ENCODE measurements around the gene NFIA. TPM values are rescaled to one million over a fixed set of nuclear protein-coding genes. Genes with fewer than 3 reads are reported as not detected.

NFIA gene
- total and polyA plus RNA-seq, 10 of the 15 experiments (the other 5 are each of a cell fraction or from before 2014, with no cell fraction given): 0.10 to 0.16 TPM; not detected in 8

GRCh38 chr1:61441723-61442262 is 359.4 kb downstream of the NFIA start (continued):
- TF ChIP-seq SUPT20H (IDR thresholded peaks at IDR 0.05; ENCODE audit: borderline replicate concordance, control insufficient read depth, low read depth, low read length): no peak
- no peak for TF ChIP-seq CBX5 (IDR thresholded peaks at IDR 0.05; ENCODE audit: low read depth)
- no peak for TF ChIP-seq ZNF384 (IDR thresholded peaks at IDR 0.05; ENCODE audit: borderline replicate concordance, low read depth, low read length)
- no peak for TF ChIP-seq MYB (IDR thresholded peaks at IDR 0.05; ENCODE audit: borderline replicate concordance, low read depth, low read length)
- TF ChIP-seq E2F4 (IDR thresholded peaks at IDR 0.05; ENCODE audit: low read depth, low read length): no peak
- TF ChIP-seq PBX3 (IDR thresholded peaks at IDR 0.05; ENCODE audit: insufficient replicate concordance, low read depth, low read length): no peak
- TF ChIP-seq, protein P1, sequence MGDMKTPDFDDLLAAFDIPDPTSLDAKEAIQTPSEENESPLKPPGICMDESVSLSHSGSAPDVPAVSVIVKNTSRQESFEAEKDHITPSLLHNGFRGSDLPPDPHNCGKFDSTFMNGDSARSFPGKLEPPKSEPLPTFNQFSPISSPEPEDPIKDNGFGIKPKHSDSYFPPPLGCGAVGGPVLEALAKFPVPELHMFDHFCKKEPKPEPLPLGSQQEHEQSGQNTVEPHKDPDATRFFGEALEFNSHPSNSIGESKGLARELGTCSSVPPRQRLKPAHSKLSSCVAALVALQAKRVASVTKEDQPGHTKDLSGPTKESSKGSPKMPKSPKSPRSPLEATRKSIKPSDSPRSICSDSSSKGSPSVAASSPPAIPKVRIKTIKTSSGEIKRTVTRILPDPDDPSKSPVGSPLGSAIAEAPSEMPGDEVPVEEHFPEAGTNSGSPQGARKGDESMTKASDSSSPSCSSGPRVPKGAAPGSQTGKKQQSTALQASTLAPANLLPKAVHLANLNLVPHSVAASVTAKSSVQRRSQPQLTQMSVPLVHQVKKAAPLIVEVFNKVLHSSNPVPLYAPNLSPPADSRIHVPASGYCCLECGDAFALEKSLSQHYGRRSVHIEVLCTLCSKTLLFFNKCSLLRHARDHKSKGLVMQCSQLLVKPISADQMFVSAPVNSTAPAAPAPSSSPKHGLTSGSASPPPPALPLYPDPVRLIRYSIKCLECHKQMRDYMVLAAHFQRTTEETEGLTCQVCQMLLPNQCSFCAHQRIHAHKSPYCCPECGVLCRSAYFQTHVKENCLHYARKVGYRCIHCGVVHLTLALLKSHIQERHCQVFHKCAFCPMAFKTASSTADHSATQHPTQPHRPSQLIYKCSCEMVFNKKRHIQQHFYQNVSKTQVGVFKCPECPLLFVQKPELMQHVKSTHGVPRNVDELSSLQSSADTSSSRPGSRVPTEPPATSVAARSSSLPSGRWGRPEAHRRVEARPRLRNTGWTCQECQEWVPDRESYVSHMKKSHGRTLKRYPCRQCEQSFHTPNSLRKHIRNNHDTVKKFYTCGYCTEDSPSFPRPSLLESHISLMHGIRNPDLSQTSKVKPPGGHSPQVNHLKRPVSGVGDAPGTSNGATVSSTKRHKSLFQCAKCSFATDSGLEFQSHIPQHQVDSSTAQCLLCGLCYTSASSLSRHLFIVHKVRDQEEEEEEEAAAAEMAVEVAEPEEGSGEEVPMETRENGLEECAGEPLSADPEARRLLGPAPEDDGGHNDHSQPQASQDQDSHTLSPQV (IDR thresholded peaks at IDR 0.05): no peak
- TF ChIP-seq RUNX3 (IDR thresholded peaks at IDR 0.05; ENCODE audit: low read length): no peak
- no peak for TF ChIP-seq SMARCA5 (IDR thresholded peaks at IDR 0.05)
- no peak for TF ChIP-seq ESRRA (IDR thresholded peaks at IDR 0.05; ENCODE audit: low read length)
- TF ChIP-seq YBX1 (IDR thresholded peaks at IDR 0.05): no peak
- TF ChIP-seq, protein P2, sequence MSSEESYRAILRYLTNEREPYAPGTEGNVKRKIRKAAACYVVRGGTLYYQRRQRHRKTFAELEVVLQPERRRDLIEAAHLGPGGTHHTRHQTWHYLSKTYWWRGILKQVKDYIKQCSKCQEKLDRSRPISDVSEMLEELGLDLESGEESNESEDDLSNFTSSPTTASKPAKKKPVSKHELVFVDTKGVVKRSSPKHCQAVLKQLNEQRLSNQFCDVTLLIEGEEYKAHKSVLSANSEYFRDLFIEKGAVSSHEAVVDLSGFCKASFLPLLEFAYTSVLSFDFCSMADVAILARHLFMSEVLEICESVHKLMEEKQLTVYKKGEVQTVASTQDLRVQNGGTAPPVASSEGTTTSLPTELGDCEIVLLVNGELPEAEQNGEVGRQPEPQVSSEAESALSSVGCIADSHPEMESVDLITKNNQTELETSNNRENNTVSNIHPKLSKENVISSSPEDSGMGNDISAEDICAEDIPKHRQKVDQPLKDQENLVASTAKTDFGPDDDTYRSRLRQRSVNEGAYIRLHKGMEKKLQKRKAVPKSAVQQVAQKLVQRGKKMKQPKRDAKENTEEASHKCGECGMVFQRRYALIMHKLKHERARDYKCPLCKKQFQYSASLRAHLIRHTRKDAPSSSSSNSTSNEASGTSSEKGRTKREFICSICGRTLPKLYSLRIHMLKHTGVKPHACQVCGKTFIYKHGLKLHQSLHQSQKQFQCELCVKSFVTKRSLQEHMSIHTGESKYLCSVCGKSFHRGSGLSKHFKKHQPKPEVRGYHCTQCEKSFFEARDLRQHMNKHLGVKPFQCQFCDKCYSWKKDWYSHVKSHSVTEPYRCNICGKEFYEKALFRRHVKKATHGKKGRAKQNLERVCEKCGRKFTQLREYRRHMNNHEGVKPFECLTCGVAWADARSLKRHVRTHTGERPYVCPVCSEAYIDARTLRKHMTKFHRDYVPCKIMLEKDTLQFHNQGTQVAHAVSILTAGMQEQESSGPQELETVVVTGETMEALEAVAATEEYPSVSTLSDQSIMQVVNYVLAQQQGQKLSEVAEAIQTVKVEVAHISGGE (CRISPR knock-in tag; IDR thresholded peaks at IDR 0.05): no peak

Data from GM12878 (cell line).